SK-N-DZ (cell line): ENCODE measurements around the gene CBR1.
"Not testable (repeated sequence)": the region's sequence is repeated elsewhere in the genome, so short reads cannot be mapped to it uniquely, and the experiment has no call there.

Experiments
- DNase-seq: peaks from one replicate; pipeline ENCODE4 v3.0.0-alpha.2; 2015; ENCODE audit warnings: low spot score

The CBR1 gene

GRCh38 chr21:36048357-36048756 lies 21.5 kb upstream of the CBR1 start:
- DNase-seq: no peak

DNA sequence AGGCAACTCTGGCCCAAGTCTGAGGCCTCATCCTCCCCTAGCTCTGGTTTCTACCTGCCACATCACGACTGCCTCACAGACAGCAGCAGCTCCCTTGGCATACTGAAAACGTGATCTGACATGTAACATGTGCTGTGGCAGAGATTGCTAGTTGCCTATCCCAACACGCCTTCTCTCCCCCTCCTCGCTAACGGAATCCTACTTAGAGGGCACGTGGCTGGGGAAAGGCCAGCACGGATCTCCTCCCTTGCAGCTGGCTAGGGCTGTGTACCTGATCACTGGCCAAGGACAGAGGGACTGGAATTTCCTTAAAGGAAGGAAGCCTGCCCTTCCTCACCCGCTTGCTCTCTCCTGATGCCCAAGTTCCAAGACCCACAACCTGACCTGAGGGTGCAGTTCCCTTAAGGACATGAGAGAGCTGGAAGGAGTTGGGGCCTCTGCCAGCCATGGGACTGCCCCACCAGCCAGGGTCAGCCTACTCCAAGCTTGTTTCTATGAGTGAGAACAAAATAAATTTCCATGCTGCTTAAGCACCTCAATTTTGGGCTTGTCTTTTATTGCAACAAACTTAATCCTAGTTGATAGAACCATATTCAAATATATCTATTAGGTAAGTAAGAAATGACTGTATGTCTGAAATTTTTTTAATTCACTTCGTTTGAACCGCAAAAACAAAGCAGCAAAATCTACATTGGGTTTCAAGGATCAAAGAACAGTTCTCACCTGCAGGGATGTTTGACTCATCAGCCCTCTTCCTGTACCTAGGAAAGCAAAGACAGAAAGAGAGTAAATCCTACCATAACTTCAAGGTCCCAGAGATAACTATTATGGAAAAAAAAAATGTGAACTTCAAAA lies 16.7 kb upstream of the CBR1 start:
- no peak for DNase-seq

DNA sequence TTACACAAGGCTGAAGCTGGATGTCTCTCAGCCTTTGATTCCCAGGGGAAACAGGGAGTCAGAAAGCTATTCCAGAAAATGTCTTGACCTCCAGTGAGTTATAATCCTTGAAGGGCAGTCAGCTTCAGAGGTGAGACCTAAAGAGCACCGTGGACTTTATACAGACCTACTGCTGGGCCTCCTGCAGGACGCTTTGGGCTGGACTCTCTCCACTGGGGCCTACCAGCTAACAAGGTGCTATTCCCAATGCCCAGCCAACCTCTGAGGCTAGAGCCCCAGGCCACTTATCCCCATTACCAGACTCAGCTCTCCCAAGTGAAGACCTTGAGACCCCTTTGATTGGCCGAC lies 16.1 kb upstream of the CBR1 start:
- DNase-seq: no peak

- no peak for DNase-seq
Measured at GRCh38 chr21:36055551-36055950, 14.3 kb upstream of the CBR1 start.

GRCh38 chr21:36059823-36060158 lies 10.0 kb upstream of the CBR1 start:
- no peak for DNase-seq

DNA sequence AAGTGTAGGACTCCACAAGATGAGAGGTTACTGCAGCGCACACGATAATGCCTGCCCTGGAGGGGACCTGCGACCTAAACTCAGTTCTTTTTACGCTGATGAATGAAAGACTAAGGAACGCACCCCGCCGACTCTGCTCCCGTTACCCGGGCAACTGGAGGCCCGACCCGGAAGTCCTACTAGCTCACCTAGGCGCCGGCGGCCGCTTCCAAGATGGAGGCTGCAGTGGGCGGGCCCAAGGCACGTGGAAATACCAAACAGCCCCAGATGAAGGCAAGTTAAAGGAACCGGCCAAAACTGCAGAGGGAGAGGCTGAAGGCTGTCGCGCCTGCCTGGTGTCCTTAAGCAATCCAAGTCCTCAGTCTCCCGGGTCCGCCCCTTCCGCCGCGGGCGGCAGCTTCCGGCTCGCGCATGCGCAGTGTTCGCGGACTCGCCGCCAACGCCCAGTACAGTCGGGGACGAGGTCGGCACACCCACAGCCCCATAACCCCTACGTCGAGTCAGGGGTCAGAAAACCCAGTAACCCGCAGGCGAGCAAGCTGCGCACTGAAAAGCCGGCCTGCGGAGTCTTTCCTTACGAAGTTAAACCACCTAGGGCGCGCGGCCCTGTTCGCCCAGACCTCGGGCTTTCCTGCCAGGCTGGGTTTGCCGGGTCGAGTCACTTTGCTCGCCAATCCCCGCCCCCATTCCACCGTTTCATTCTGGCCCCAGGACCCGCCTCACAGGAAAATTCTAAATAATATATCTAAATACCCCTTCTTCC lies 9.5 kb upstream of the CBR1 start, which contains the start of gene SETD4:
Gene SETD4 (minus strand): TSS at position 368 of the 763 bp plus-strand sequence. CDS start 1,638 bp downstream, outside the sequence.
- peak; percentile 86 for DNase-seq

- no peak for DNase-seq
Measured at GRCh38 chr21:36061445-36061844, 8.4 kb upstream of the CBR1 start.

GRCh38 chr21:36063375-36064084 lies 6.3 kb upstream of the CBR1 start:
- no peak for DNase-seq

DNA sequence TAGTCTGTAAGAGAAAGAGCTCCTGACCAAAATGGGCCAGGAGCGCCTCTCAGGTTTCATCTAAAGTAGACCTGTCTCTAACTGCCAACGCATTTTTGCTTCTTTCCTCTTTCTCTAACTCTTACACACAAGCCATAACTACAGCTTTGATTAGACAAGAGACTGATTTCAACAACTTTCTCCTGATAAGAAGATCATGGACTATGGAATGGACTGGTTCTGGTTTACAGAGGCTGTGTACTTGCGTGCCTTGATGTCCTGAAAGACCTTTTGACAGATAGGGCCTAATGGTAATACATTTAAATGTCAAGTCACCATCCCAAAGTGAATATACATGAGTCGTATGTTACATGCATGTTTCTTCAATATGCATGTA lies 5.8 kb upstream of the CBR1 start:
- DNase-seq: no peak

- no peak for DNase-seq
Measured at GRCh38 chr21:36065497-36066036, 4.3 kb upstream of the CBR1 start.

GRCh38 chr21:36068748-36069398 lies 951 bp upstream of the CBR1 start:
- no peak for DNase-seq

DNA sequence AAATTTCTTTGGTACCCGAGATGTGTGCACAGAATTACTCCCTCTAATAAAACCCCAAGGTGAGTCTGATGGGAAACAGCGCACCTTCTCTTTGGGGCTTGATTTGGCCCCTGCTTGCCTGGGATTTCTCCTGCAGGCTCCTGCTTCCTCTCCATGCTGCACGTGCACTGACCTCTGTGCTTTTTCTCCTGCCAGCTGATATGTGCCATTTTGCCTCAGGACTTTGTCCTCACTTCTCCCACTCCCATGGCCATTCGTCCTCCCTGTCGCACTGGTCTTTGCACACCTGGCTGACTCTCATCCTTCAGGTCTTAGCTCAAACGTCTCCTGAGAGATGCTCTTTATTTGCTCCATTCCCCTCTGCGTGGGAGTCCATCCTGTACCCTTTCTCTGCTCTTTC lies 1.2 kb downstream of the CBR1 start:
- DNase-seq: no peak

DNA sequence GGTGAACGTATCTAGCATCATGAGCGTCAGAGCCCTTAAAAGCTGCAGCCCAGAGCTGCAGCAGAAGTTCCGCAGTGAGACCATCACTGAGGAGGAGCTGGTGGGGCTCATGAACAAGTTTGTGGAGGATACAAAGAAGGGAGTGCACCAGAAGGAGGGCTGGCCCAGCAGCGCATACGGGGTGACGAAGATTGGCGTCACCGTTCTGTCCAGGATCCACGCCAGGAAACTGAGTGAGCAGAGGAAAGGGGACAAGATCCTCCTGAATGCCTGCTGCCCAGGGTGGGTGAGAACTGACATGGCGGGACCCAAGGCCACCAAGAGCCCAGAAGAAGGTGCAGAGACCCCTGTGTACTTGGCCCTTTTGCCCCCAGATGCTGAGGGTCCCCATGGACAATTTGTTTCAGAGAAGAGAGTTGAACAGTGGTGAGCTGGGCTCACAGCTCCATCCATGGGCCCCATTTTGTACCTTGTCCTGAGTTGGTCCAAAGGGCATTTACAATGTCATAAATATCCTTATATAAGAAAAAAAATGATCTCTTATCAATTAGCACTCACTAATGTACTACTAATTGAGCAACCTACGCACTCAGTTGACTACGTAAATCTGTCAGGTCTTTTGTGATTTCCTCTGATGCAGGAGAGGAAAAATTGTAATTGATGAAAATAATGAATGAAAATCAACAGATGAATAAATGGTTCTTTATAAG lies 2.8 kb downstream of the CBR1 start:
- no peak for DNase-seq

DNA sequence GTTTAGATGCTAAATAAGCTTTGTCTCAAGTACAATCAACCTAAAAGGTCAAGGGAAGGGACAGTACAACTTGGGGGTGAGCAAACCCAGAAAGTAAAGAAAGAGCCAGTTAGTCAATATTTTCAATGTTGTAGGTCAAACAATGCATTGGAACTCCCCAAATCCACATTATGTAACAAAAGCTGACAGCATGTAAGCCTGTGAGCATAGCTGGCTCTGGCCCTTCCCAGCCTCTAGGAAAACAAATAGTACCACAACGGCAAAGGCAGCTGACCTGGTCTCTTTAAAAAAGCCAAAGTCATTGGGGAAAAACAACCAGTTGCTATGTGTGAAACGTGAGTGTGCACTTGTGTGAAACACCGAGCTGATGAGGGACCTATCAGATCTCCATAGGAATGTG lies 3.4 kb downstream of the CBR1 start:
- no peak for DNase-seq

GRCh38 chr21:36073911-36074310 lies 4.1 kb downstream of the CBR1 start:
- not testable (repeated sequence) for DNase-seq

DNA sequence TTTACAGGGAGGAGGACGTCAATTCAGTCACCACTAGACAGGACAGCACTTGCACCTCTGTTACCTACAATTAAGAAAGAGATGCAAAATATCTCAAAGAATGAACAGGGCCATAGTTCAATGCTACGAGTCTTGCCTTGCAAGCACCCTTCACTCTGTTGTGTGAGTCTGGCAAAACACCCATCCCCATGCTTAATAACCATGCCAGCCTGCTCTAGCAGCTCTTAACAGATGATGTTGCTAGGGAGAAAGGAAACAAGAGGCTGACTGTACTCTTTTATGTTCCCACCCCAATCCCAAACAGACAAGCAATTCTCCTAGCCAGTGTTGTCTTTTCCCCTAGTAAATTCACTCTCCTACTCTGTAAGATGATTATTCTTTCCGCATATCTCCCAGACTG lies 5.3 kb downstream of the CBR1 start:
- no peak for DNase-seq

- DNase-seq: no peak
Measured at GRCh38 chr21:36075953-36076352, 6.1 kb downstream of the CBR1 start.

- DNase-seq: no peak
Measured at GRCh38 chr21:36076878-36077655, 7.2 kb downstream of the CBR1 start.

GRCh38 chr21:36077758-36078157 lies 7.9 kb downstream of the CBR1 start:
- DNase-seq: no peak

- DNase-seq: no peak
Measured at GRCh38 chr21:36079010-36079649, 9.3 kb downstream of the CBR1 start.
